ENCODE data around the gene LRRC7.
"Not testable (repeated sequence)": the region's sequence is repeated elsewhere in the genome, so short reads cannot be mapped to it uniquely, and the experiment has no call there.

LRRC7 gene

GRCh38 chr1:69919129-69919921 lies 351.6 kb downstream of the LRRC7 start:
- in situ Hi-C loops (cut with HindIII; ENCODE audit: low pct_ligation_motif_present, low pct_unique_long_range_greater_than_20kb, low sequenced_read_pairs): no loop called here
- no peak for DNase-seq

- in situ Hi-C loops (cut with HindIII; ENCODE audit: low pct_ligation_motif_present, low pct_unique_long_range_greater_than_20kb, low sequenced_read_pairs): no loop called here
- no peak for DNase-seq
Measured at GRCh38 chr1:69919922-69920273, 352.2 kb downstream of the LRRC7 start.

- in situ Hi-C loops (cut with HindIII; ENCODE audit: low pct_ligation_motif_present, low pct_unique_long_range_greater_than_20kb, low sequenced_read_pairs): no loop called here
- no peak for DNase-seq
Measured at GRCh38 chr1:69920426-69920825, 352.7 kb downstream of the LRRC7 start.

- DNase-seq: no peak
- in situ Hi-C loops (cut with HindIII; ENCODE audit: low pct_ligation_motif_present, low pct_unique_long_range_greater_than_20kb, low sequenced_read_pairs): no loop called here
Measured at GRCh38 chr1:69921486-69921885, 353.8 kb downstream of the LRRC7 start.

DNA sequence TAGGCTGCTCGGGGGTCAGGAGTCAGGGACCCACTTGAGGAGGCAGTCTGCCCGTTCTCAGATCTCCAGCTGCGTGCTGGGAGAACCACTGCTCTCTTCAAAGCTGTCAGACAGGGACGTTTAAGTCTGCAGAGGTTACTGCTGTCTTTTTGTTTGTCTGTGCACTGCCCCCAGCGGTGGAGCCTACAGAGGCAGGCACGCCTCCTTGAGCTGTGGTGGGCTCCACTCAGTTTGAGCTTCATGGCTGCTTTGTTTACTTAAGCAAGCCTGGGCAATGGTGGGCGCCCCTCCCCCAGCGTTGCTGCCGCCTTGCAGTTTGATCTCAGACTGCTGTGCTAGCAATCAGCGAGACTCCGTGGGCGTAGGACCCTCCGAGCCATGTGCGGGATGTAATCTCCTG lies 360.5 kb downstream of the LRRC7 start:
- DNase-seq; in situ Hi-C loops (cut with HindIII; ENCODE audit: low pct_ligation_motif_present, low pct_unique_long_range_greater_than_20kb, low sequenced_read_pairs): not testable (repeated sequence)

DNA sequence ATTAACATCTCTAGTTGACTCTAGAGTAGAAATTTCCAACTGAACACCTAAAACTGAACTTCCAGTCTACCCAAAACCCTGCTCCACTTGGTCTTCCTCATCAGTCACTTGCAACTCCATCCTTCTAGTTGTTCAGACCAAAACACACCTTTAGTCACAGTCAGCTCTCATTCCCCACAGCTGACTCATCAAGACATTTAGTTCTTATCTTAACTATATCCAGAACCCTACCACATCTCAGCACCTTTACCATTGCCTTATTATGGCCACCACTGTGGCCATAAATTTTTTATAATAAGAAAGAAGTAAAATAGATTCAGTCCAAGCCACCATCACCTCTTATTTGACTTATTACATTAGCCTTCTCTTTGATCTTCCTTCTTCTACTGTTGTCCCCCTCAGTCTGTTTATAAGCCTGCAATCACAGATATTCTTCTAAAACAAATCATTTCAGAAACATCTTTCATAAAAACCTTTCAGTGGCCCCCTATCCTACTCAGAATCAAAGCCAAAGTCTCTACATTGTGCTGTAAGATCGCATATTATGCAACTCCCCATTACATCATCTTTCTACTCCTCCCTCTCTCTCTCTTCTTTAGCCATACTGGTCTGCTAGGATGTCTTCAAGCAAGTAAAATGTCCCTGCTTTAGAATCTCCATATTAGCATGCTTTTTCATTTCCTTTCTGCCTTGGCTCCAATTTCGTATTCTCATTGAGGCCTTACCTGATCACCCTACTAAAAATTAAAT lies 361.8 kb downstream of the LRRC7 start:
- DNase-seq: no peak
- in situ Hi-C loops (cut with HindIII; ENCODE audit: low pct_ligation_motif_present, low pct_unique_long_range_greater_than_20kb, low sequenced_read_pairs): no loop called here

GRCh38 chr1:69930396-69930795 lies 362.7 kb downstream of the LRRC7 start:
- in situ Hi-C loops (cut with HindIII; ENCODE audit: low pct_ligation_motif_present, low pct_unique_long_range_greater_than_20kb, low sequenced_read_pairs): no loop called here
- no peak for DNase-seq

- no peak for DNase-seq
- in situ Hi-C loops (cut with HindIII; ENCODE audit: low pct_ligation_motif_present, low pct_unique_long_range_greater_than_20kb, low sequenced_read_pairs): no loop called here
Measured at GRCh38 chr1:69932760-69933159, 365.0 kb downstream of the LRRC7 start.

DNA sequence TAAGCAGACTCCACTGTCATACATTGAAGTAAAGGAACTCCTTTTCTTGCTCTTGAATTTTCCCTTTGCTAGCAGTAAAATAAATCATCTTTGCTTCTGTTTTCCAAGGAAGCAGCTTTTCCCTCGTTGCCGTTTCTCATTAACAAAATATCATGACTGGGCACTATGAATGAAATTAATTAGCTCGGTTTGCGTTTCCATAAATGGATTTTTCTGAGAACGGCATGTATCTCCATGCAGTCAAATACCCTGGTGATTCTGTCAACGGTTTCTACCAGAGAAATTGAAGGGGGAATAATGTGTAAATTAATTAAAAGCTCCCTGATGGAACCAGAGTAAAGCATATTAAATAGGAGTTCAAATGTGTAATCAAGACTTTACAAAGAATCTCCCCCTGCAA lies 372.5 kb downstream of the LRRC7 start:
- in situ Hi-C loops (cut with HindIII; ENCODE audit: low pct_ligation_motif_present, low pct_unique_long_range_greater_than_20kb, low sequenced_read_pairs): no loop called here
- no peak for DNase-seq

- in situ Hi-C loops (cut with HindIII; ENCODE audit: low pct_ligation_motif_present, low pct_unique_long_range_greater_than_20kb, low sequenced_read_pairs): no loop called here
- DNase-seq: no peak
Measured at GRCh38 chr1:69940816-69941215, 373.1 kb downstream of the LRRC7 start.

DNA sequence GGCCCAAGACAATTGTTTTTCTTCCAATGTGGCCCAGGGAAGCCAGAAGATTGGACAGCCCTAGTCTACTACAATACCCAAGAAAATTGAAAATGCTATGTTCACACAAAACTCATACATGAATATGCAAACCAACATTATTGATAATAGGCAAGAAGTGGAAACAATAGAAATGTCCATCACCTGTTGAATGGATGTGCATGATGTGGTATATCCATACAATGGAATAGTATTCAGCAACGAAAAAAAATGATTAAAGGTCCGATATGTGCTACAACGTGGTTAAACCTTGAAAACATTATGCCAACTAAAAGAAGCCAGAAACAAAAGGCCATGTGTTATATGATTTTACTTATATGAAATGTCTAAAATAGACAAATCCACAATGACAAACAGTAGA lies 375.3 kb downstream of the LRRC7 start:
- in situ Hi-C loops (cut with HindIII; ENCODE audit: low pct_ligation_motif_present, low pct_unique_long_range_greater_than_20kb, low sequenced_read_pairs): no loop called here
- DNase-seq: no peak

DNA sequence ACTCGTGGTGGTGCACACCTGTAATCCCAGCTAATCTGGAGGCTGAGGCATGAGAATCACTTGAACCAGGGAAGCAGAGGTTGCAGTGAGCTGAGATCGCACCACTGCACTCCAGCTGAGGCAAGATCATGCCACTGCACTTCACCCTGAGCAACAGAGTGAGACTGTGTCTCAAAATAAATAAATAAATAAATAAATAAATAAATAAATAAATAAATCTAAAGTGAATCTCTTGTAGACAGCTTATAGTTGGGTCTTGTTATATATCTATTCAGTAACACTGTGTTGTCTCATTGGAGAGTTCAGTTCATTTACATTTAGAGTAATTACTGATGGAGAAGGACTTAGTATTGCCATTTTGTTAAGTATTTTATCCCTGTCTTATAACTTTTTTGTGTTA lies 379.2 kb downstream of the LRRC7 start:
- in situ Hi-C loops (cut with HindIII; ENCODE audit: low pct_ligation_motif_present, low pct_unique_long_range_greater_than_20kb, low sequenced_read_pairs): no loop called here
- no peak for DNase-seq

GRCh38 chr1:69947837-69948236 lies 380.1 kb downstream of the LRRC7 start:
- DNase-seq: peak; percentile 12

GRCh38 chr1:69952676-69953075 lies 385.0 kb downstream of the LRRC7 start:
- no peak for DNase-seq
- in situ Hi-C loops (cut with HindIII; ENCODE audit: low pct_ligation_motif_present, low pct_unique_long_range_greater_than_20kb, low sequenced_read_pairs): no loop called here

More at GRCh38 chr1:69947837-69948236, 380.1 kb downstream of the LRRC7 start:
- in situ Hi-C loops (cut with HindIII; ENCODE audit: low pct_ligation_motif_present, low pct_unique_long_range_greater_than_20kb, low sequenced_read_pairs): no loop called here

DNA sequence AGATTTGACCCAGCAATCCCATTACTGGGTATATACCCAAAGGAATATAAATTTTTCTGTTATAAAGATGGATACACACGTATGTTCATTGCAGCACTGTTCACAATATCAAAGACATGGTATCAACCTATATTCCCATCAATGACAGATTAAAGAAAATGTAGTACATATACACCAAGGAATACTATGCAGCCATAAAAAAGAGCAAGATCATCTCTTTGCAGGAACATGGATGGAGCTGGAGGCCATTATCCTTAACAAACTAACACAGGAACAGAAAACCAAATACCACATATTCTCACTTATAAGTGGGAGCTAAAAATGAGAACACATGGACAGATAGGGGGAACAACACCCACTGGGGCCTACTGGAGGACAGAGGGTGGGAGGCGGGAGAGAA lies 394.7 kb downstream of the LRRC7 start:
- in situ Hi-C loops (cut with HindIII; ENCODE audit: low pct_ligation_motif_present, low pct_unique_long_range_greater_than_20kb, low sequenced_read_pairs); DNase-seq: not testable (repeated sequence)

- DNase-seq: no peak
- in situ Hi-C loops (cut with HindIII; ENCODE audit: low pct_ligation_motif_present, low pct_unique_long_range_greater_than_20kb, low sequenced_read_pairs): no loop called here
Measured at GRCh38 chr1:69967245-69967766, 399.6 kb downstream of the LRRC7 start.

GRCh38 chr1:69976896-69977295 lies 409.2 kb downstream of the LRRC7 start:
- no peak for DNase-seq
- in situ Hi-C loops (cut with HindIII; ENCODE audit: low pct_ligation_motif_present, low pct_unique_long_range_greater_than_20kb, low sequenced_read_pairs): no loop called here

GRCh38 chr1:69982992-69983391 lies 415.3 kb downstream of the LRRC7 start:
- DNase-seq: no peak
- in situ Hi-C loops (cut with HindIII; ENCODE audit: low pct_ligation_motif_present, low pct_unique_long_range_greater_than_20kb, low sequenced_read_pairs): no loop called here

- in situ Hi-C loops (cut with HindIII; ENCODE audit: low pct_ligation_motif_present, low pct_unique_long_range_greater_than_20kb, low sequenced_read_pairs): no loop called here
- DNase-seq: no peak
Measured at GRCh38 chr1:69985376-69985775, 417.7 kb downstream of the LRRC7 start.
